M059J (cell line): ENCODE measurements around the gene GRIN2D. TPM values are rescaled to one million over a fixed set of nuclear protein-coding genes. Genes with fewer than 3 reads are reported as not detected.

ENCODE experiments used
- DNase-seq: peaks from one replicate; pipeline ENCODE4 v3.0.0-alpha.2; 2012; ENCODE audit warnings: low read depth
- total RNA-seq: library from RNA; depleted of rRNA; stranded (reverse); fragments of >200 nt; shearing (Covaris generic); gene quantifications from 2 replicates; pipeline ENCODE4 v1.2.3, GENCODE V29; 2014; rRNA removed

Gene GRIN2D
- total RNA-seq, 1 experiment from 2014 or later, result 1.2 TPM

DNA sequence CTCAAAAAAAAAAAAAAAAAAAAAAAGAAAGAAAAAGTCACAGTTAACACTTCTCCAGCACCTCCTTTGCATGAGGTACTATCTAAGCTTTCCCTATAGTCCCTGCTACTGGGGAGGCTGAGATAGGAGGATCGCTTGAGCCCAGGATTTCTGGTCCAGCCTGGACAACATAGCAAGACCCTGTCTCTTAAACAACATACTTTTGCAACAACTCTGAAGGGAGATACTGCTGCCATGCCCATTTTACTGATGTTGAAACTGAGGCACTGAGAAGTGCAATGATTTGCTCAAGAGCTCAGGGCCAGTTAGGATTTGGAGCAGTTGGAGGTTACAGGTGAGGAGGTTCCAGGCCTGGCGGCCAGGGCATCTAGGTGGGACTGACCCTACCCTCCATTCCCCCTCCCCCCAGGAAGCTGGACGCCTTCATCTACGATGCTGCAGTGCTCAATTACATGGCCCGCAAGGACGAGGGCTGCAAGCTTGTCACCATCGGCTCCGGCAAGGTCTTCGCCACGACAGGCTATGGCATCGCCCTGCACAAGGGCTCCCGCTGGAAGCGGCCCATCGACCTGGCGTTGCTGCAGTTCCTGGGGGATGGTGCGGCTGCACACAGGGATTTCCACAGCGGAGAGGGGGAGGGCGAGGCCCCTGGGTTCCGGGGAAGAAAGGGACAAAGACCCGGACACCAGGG, 48.0 kb downstream of the GRIN2D start:
- no peak for DNase-seq

DNA sequence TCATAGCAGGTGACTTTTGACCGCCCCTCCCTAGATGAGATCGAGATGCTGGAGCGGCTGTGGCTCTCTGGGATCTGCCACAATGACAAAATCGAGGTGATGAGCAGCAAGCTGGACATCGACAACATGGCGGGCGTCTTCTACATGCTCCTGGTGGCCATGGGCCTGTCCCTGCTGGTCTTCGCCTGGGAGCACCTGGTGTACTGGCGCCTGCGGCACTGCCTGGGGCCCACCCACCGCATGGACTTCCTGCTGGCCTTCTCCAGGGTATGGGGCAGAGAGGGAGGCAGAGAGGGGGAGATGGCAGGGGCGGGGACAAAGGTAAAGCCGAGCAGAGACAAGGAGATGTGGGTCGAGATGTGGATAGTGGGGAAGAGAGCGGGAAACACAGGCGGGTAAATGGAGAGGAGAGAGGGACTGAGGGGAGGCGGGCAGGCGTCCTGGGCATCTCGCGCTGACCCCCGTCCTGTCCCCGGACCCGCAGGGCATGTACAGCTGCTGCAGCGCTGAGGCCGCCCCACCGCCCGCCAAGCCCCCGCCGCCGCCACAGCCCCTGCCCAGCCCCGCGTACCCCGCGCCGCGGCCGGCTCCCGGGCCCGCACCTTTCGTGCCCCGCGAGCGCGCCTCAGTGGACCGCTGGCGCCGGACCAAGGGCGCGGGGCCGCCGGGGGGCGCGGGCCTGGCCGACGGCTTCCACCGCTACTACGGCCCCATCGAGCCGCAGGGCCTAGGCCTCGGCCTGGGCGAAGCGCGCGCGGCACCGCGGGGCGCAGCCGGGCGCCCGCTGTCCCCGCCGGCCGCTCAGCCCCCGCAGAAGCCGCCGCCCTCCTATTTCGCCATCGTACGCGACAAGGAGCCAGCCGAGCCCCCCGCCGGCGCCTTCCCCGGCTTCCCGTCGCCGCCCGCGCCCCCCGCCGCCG, 48.9 kb downstream of the GRIN2D start:
- DNase-seq, result no peak

DNA sequence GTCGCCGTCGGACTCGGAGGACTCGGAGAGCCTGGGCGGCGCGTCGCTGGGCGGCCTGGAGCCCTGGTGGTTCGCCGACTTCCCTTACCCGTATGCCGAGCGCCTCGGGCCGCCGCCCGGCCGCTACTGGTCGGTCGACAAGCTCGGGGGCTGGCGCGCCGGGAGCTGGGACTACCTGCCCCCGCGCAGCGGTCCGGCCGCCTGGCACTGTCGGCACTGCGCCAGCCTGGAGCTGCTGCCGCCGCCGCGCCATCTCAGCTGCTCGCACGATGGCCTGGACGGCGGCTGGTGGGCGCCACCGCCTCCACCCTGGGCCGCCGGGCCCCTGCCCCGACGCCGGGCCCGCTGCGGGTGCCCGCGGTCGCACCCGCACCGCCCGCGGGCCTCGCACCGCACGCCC, 49.8 kb downstream of the GRIN2D start:
- no peak for DNase-seq

Other genes with a start within 250 kb of the GRIN2D start
- 36.4 and 55.9 TPM in 2 replicates for gene LIG1, start 223.3 kb upstream of the GRIN2D start, total RNA-seq
- 0.52 and 1.6 TPM in 2 replicates for gene ZSWIM9, start 223.0 kb upstream of the GRIN2D start, total RNA-seq
- gene CARD8, start 137.8 kb upstream of the GRIN2D start, total RNA-seq, result 6.7 and 10.7 TPM in 2 replicates
- 0.62 and 1.2 TPM in 2 replicates for gene ZNF114, start 123.6 kb upstream of the GRIN2D start, total RNA-seq
- 87.2 and 98.0 TPM in 2 replicates for gene EMP3, start 68.1 kb upstream of the GRIN2D start, total RNA-seq
- gene TMEM143, start 29.7 kb upstream of the GRIN2D start, total RNA-seq, result 2.3 and 3.3 TPM in 2 replicates
- gene SYNGR4, start 29.3 kb upstream of the GRIN2D start, total RNA-seq, result 0.42 TPM in 1 of 2 replicates, not detected in the other
- gene KDELR1, start 2.1 kb upstream of the GRIN2D start, total RNA-seq, result 236 and 247 TPM in 2 replicates
- gene GRWD1, start 52.3 kb downstream of the GRIN2D start, total RNA-seq, result 41.3 and 49.9 TPM in 2 replicates
- 0.02 and 0.47 TPM in 2 replicates for gene KCNJ14, start 61.9 kb downstream of the GRIN2D start, total RNA-seq
- gene CYTH2, start 75.7 kb downstream of the GRIN2D start, total RNA-seq, result 33.5 and 63.4 TPM in 2 replicates
- gene LMTK3, start 118.2 kb downstream of the GRIN2D start, total RNA-seq, result 0.17 TPM in 1 of 2 replicates, not detected in the other
- gene SULT2B1, start 158.5 kb downstream of the GRIN2D start, total RNA-seq, result not detected in 2 replicates
- gene SPACA4, start 213.1 kb downstream of the GRIN2D start, total RNA-seq, result not detected in 2 replicates
- 0.89 TPM in 1 of 2 replicates, not detected in the other for gene FAM83E, start 221.4 kb downstream of the GRIN2D start, total RNA-seq
- 1,286 and 1,602 TPM in 2 replicates for gene RPL18, start 225.5 kb downstream of the GRIN2D start, total RNA-seq
- 2.9 and 5.4 TPM in 2 replicates for gene SPHK2, start 225.8 kb downstream of the GRIN2D start, total RNA-seq
- 18.5 and 20.1 TPM in 2 replicates for gene DBP, start 243.7 kb downstream of the GRIN2D start, total RNA-seq